ENCODE data around the gene RRP1B. TPM values are rescaled to one million over a fixed set of nuclear protein-coding genes. Genes with fewer than 3 reads are reported as not detected.

The RRP1B gene
- total and polyA plus RNA-seq, 2 donors (not counting 1 experiment from before 2014, with no cell fraction given) = 11.7 to 20.3 TPM

- Histone ChIP-seq H3K4me3 (replicated peaks in 1 of 4; ENCODE audit: control extremely low read depth in 1 of 4, insufficient read depth in 1 of 4, low read depth in 3 of 4, low read length in 4 of 4) (no peak overlapping the region), H2AFZ (ENCODE audit: low read length) (no peak overlapping the region), H3K9ac (ENCODE audit: insufficient read depth, low read length) (no peak overlapping the region), H4K20me1 (ENCODE audit: control insufficient read depth, extremely low read depth, insufficient read depth, low read length) (no peaks in the 10 kb centered on the region), H3K27me3 (ENCODE audit: control insufficient read depth, insufficient read depth, low read length) (no peaks in the 10 kb centered on the region), H3K4me1 (ENCODE audit: control insufficient read depth, extremely low read depth, insufficient read depth, low read length) (no peaks in the 10 kb centered on the region), H3K4me2 (ENCODE audit: extremely low read depth, insufficient read depth, low read length) (no peak overlapping the region), H3K9me3 (ENCODE audit: control insufficient read depth, insufficient read depth, low read depth, low read length) (no peaks in the 10 kb centered on the region), H3K27ac (ENCODE audit: insufficient read depth, low read length) (no peak overlapping the region), H3K36me3 (ENCODE audit: control insufficient read depth, insufficient read depth, low read length) (no peaks in the 10 kb centered on the region), H3K79me2 (ENCODE audit: control insufficient read depth, insufficient read depth, low read length) (no peaks in the 10 kb centered on the region)
- no peak for DNase-seq (ENCODE audit: low read depth in 2 of 2)
- no peak for TF ChIP-seq EZH2 (IDR thresholded peaks at IDR 0.05; ENCODE audit: low read length, missing control alignments)
- TF ChIP-seq CTCF (conservative IDR thresholded peaks at IDR 0.05 in 1 of 2, IDR thresholded peaks at IDR 0.05 in 1 of 2; ENCODE audit: low read depth in 1 of 2, low read length in 2 of 2) = no peak
Measured at GRCh38 chr21:43632373-43632905, 26.9 kb upstream of the RRP1B start.

GRCh38 chr21:43634618-43635017 lies 24.7 kb upstream of the RRP1B start:
- DNase-seq (ENCODE audit: low read depth in 2 of 2) = peak in 1 of 2 donors; percentile 72
- no peak overlapping the region for H3K27ac ChIP-seq (ENCODE audit: insufficient read depth, low read length)
- H3K4me3 ChIP-seq (replicated peaks in 1 of 4; ENCODE audit: control extremely low read depth in 1 of 4, insufficient read depth in 1 of 4, low read depth in 3 of 4, low read length in 4 of 4) = no peak overlapping the region
- no peaks in the 10 kb centered on the region for H3K9me3 ChIP-seq (ENCODE audit: control insufficient read depth, insufficient read depth, low read depth, low read length)
- H3K79me2 ChIP-seq (ENCODE audit: control insufficient read depth, insufficient read depth, low read length) = no peaks in the 10 kb centered on the region
- H3K9ac ChIP-seq (ENCODE audit: insufficient read depth, low read length) = no peak overlapping the region
- TF ChIP-seq CTCF (conservative IDR thresholded peaks at IDR 0.05 in 1 of 2, IDR thresholded peaks at IDR 0.05 in 1 of 2; ENCODE audit: low read depth in 1 of 2, low read length in 2 of 2) = no peak
- TF ChIP-seq EZH2 (IDR thresholded peaks at IDR 0.05; ENCODE audit: low read length, missing control alignments) = no peak
- H3K4me2 ChIP-seq (ENCODE audit: extremely low read depth, insufficient read depth, low read length) = no peak overlapping the region
- H3K4me1 ChIP-seq (ENCODE audit: control insufficient read depth, extremely low read depth, insufficient read depth, low read length) = no peaks in the 10 kb centered on the region
- H3K27me3 ChIP-seq (ENCODE audit: control insufficient read depth, insufficient read depth, low read length) = no peaks in the 10 kb centered on the region
- H3K36me3 ChIP-seq (ENCODE audit: control insufficient read depth, insufficient read depth, low read length) = no peaks in the 10 kb centered on the region
- H4K20me1 ChIP-seq (ENCODE audit: control insufficient read depth, extremely low read depth, insufficient read depth, low read length) = no peaks in the 10 kb centered on the region
- H2AFZ ChIP-seq (ENCODE audit: low read length) = no peak overlapping the region

- H3K4me1 ChIP-seq (ENCODE audit: control insufficient read depth, extremely low read depth, insufficient read depth, low read length) = no peaks in the 10 kb centered on the region
- H3K9me3 ChIP-seq (ENCODE audit: control insufficient read depth, insufficient read depth, low read depth, low read length) = no peaks in the 10 kb centered on the region
- H2AFZ ChIP-seq (ENCODE audit: low read length) = no peak overlapping the region
- no peak overlapping the region for H3K9ac ChIP-seq (ENCODE audit: insufficient read depth, low read length)
- H3K27me3 ChIP-seq (ENCODE audit: control insufficient read depth, insufficient read depth, low read length) = no peaks in the 10 kb centered on the region
- H3K27ac ChIP-seq (ENCODE audit: insufficient read depth, low read length) = no peak overlapping the region
- H3K36me3 ChIP-seq (ENCODE audit: control insufficient read depth, insufficient read depth, low read length) = no peaks in the 10 kb centered on the region
- H3K79me2 ChIP-seq (ENCODE audit: control insufficient read depth, insufficient read depth, low read length) = no peaks in the 10 kb centered on the region
- H3K4me3 ChIP-seq (replicated peaks in 1 of 4; ENCODE audit: control extremely low read depth in 1 of 4, insufficient read depth in 1 of 4, low read depth in 3 of 4, low read length in 4 of 4) = no peak overlapping the region
- DNase-seq (ENCODE audit: low read depth in 2 of 2) = no peak
- TF ChIP-seq CTCF (conservative IDR thresholded peaks at IDR 0.05 in 1 of 2, IDR thresholded peaks at IDR 0.05 in 1 of 2; ENCODE audit: low read depth in 1 of 2, low read length in 2 of 2) = no peak
- H4K20me1 ChIP-seq (ENCODE audit: control insufficient read depth, extremely low read depth, insufficient read depth, low read length) = no peaks in the 10 kb centered on the region
- no peak overlapping the region for H3K4me2 ChIP-seq (ENCODE audit: extremely low read depth, insufficient read depth, low read length)
Measured at GRCh38 chr21:43635436-43635835, 23.9 kb upstream of the RRP1B start.
